CD4-positive, alpha-beta T cell (primary cell): Measurements from ENCODE around the gene CA7. TPM values are rescaled to one million over a fixed set of nuclear protein-coding genes. Genes with fewer than 3 reads are reported as not detected.

Experiments used
- ATAC-seq: fragments of 200-7000 bp; cut with Tn5 transposase; one replicate; pipeline ENCODE4 v1.10.0; 2022; ENCODE audit warnings: mild to moderate bottlenecking; ENCODE audit not compliant: poor library complexity
- CTCF ChIA-PET: fragments of 350-600 bp; sonication (Branson Sonifier 250); formaldehyde crosslinking; loops from one replicate; lab custom pipeline; 2021; ENCODE audit warnings: antibody characterized with exemption, inconsistent platforms; lab: Charles Lee
- POLR2A ChIA-PET: fragments of 350-600 bp; sonication (Branson Sonifier 250); formaldehyde crosslinking; loops from one replicate; lab custom pipeline; 2021; ENCODE audit warnings: antibody characterized with exemption, inconsistent platforms; lab: Charles Lee
- DNase-seq, 14 experiments: peaks; one replicate each; pipeline ENCODE4 v3.0.0-alpha.2; 2013 to 2020; ENCODE audit warnings: mixed read lengths in 2 of 14
- H3K27ac ChIP-seq, 2 donors: one replicate each; pipeline versions ENCODE4 v1.5.1 to v1.7.0; 2013; ENCODE audit warnings: low read length in 2 of 2, low read depth in 1 of 2, mild to moderate bottlenecking in 1 of 2
- H3K27me3 ChIP-seq, 2 experiments: 1 replicate in 1 of 2; 2 replicates in 1 of 2; pipeline versions ENCODE4 v1.6.1 to v1.7.0; 2013; ENCODE audit warnings: low read length in 2 of 2, control low read depth in 1 of 2, mild to moderate bottlenecking in 1 of 2, moderate library complexity in 1 of 2; ENCODE audit not compliant: insufficient read depth in 2 of 2, control insufficient read depth in 1 of 2
- H3K36me3 ChIP-seq: one replicate; pipeline ENCODE4 v1.6.1; 2013; ENCODE audit warnings: low read length, control low read depth; ENCODE audit not compliant: insufficient read depth
- H3K4me1 ChIP-seq: one replicate; pipeline ENCODE4 v1.6.1; 2013; ENCODE audit warnings: low read length, control low read depth; ENCODE audit not compliant: insufficient read depth
- H3K4me3 ChIP-seq: one replicate; pipeline ENCODE4 v1.5.1; 2013; ENCODE audit warnings: mild to moderate bottlenecking, low read length, moderate library complexity
- H3K9me3 ChIP-seq, 2 experiments: 1 replicate in 1 of 2; 2 replicates in 1 of 2; pipeline versions ENCODE4 v1.6.1 to v1.7.0; 2013; ENCODE audit warnings: low read length in 2 of 2, mild to moderate bottlenecking in 2 of 2, control low read depth in 1 of 2, moderate library complexity in 1 of 2; ENCODE audit not compliant: control insufficient read depth in 1 of 2, insufficient read depth in 1 of 2
- H3K27ac Mint-ChIP-seq: one replicate; pipeline ENCODE4 v1.8.0; 2020; ENCODE audit warnings: mixed read lengths
- H3K27me3 Mint-ChIP-seq: one replicate; pipeline ENCODE4 v1.8.0; 2021; ENCODE audit warnings: mixed read lengths
- H3K36me3 Mint-ChIP-seq: one replicate; pipeline ENCODE4 v1.8.0; 2021; ENCODE audit warnings: low read depth, mixed read lengths
- H3K4me1 Mint-ChIP-seq: one replicate; pipeline ENCODE4 v1.8.0; 2021; ENCODE audit warnings: low read depth, mixed read lengths
- H3K4me3 Mint-ChIP-seq: one replicate; pipeline ENCODE4 v1.8.0; 2020; ENCODE audit warnings: mild to moderate bottlenecking, mixed read lengths
- H3K9me3 Mint-ChIP-seq: one replicate; pipeline ENCODE4 v1.8.0; 2020; ENCODE audit warnings: mixed read lengths
- intact Hi-C, 2 experiments: fragments of 100-400 bp; cut with DNase I in 1 of 2; cut with micrococcal nuclease in 1 of 2; formaldehyde crosslinking; loops; one replicate each; pipeline versions ENCODE4 v1.15.1 to v1.9.0; 2023 to 2025; cut with DNase I, micrococcal nuclease
- total RNA-seq, 174 experiments: library from RNA in 2 of 174; stranded (reverse) in 2 of 174; gene quantifications; one replicate each; pipeline ENCODE4 v1.2.3 and lab custom pipeline; 2021 to 2026
- TF ChIP-seq, protein P1 (sequence below): fragments of 200-600 bp; IDR thresholded peaks from one replicate; pipeline ENCODE4 v1.8.0; 2022; ENCODE audit warnings: antibody characterized with exemption, mild to moderate bottlenecking

Gene CA7
- total RNA-seq, 2 experiments from 2014 or later: not detected

- H3K4me3 Mint-ChIP-seq: no peak overlapping the region
- DNase-seq: no peak
- Histone ChIP-seq H3K36me3 (no peaks in the 10 kb centered on the region), H3K4me1 (peaks cover 10% of the 10 kb centered on the region), H3K4me3 (no peak overlapping the region), H3K27me3 (no peaks in the 10 kb centered on the region), H3K27ac (no peak overlapping the region), H3K9me3 (no peaks in the 10 kb centered on the region)
- H3K36me3 Mint-ChIP-seq: peaks cover 24% of the 10 kb centered on the region
- peaks cover 22% of the 10 kb centered on the region for H3K4me1 Mint-ChIP-seq
- CTCF ChIA-PET: interaction anchor here (2.0 kb wide), 1 partner anchor 19 kb away, joined by 5 read pairs; no protein-coding TSS in a partner anchor
- POLR2A ChIA-PET: no interaction called here
- TF ChIP-seq, protein P1, sequence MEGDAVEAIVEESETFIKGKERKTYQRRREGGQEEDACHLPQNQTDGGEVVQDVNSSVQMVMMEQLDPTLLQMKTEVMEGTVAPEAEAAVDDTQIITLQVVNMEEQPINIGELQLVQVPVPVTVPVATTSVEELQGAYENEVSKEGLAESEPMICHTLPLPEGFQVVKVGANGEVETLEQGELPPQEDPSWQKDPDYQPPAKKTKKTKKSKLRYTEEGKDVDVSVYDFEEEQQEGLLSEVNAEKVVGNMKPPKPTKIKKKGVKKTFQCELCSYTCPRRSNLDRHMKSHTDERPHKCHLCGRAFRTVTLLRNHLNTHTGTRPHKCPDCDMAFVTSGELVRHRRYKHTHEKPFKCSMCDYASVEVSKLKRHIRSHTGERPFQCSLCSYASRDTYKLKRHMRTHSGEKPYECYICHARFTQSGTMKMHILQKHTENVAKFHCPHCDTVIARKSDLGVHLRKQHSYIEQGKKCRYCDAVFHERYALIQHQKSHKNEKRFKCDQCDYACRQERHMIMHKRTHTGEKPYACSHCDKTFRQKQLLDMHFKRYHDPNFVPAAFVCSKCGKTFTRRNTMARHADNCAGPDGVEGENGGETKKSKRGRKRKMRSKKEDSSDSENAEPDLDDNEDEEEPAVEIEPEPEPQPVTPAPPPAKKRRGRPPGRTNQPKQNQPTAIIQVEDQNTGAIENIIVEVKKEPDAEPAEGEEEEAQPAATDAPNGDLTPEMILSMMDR: no peak
- no peaks in the 10 kb centered on the region for H3K27me3 Mint-ChIP-seq
- intact Hi-C loops: no loop called here
- no peak for ATAC-seq
- H3K27ac Mint-ChIP-seq: no peak overlapping the region
- H3K9me3 Mint-ChIP-seq: no peaks in the 10 kb centered on the region
Observed at GRCh38 chr16:66891797-66892196, 47.6 kb downstream of the CA7 start.

GRCh38 chr16:66894055-66894454 lies 49.8 kb downstream of the CA7 start:
- CTCF ChIA-PET: interaction anchor here (1.2 to 1.8 kb wide), 2 partner anchors 21 to 35 kb away, joined by 3 to 8 read pairs; no protein-coding TSS in a partner anchor
- Mint-ChIP-seq H3K4me3 (no peak overlapping the region), H3K27ac (no peak overlapping the region), H3K9me3 (no peaks in the 10 kb centered on the region), H3K36me3 (peaks cover 3% of the 10 kb centered on the region), H3K27me3 (no peaks in the 10 kb centered on the region), H3K4me1 (peaks cover 8% of the 10 kb centered on the region)
- Histone ChIP-seq H3K4me1 (peaks cover 10% of the 10 kb centered on the region), H3K4me3 (no peak overlapping the region), H3K9me3 (no peaks in the 10 kb centered on the region), H3K27me3 (no peaks in the 10 kb centered on the region), H3K36me3 (no peaks in the 10 kb centered on the region), H3K27ac (no peak overlapping the region)
- POLR2A ChIA-PET: interaction anchor here (0.9 to 1.9 kb wide), 2 partner anchors 14 to 267 kb away, joined by 3 to 10 read pairs; partner anchors contain the start of gene PDP2
- TF ChIP-seq, protein P1: no peak
- no peak for DNase-seq
- ATAC-seq: no peak
- intact Hi-C loops: loop anchor here in 1 of 2 experiments (2.0 kb wide), 1 partner anchor 35 kb away; no protein-coding TSS in a partner anchor

DNA sequence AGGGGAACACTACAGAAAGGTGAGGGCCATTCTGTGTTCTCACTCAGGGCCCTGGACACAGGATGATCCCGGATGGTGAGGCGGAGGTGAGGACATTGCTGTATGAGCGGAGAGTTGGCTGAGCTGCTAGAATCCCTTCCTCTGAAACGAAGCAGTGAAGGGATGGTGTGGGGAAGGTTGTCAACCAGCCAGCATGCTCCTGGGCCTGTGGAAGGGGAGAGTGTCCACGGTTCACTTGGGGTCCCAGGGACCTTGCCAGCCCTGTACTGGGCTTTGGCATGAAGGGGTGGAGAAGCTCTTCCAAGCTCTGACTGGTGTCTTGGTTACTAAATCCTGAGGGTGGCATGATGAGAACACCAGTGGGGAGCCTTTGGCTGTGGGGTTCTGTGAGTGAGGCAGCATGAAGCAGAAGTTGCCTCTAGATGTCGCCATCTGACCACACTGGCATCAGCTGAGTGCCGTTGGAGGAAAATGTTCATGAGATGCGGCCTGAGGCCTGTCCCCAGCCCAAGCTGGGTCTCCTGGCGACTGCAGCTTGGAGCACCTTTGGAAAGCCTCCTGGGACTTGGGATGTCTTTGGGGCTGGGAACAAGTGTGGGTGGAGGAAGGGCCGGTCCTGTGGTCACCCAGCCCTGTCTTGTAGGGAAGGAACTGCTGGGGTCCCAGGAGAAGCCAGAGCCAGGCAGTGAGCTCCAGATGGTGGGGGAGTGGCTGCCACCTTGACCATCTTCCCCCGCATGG lies 50.9 kb downstream of the CA7 start:
- H3K4me3 Mint-ChIP-seq: no peak overlapping the region
- ChIA-PET POLR2A (interaction anchor here (0.9 kb wide), 1 partner anchor 64 kb away, joined by 3 read pairs; the partner anchor contains the start of gene NAE1), CTCF (interaction anchor here (0.7 to 1.8 kb wide), 13 partner anchors 15 to 260 kb away, joined by 3 to 8 read pairs (median 3); partner anchors contain the start of genes CIAO2B, NAE1 and PDP2)
- no peaks in the 10 kb centered on the region for H3K36me3 ChIP-seq
- no peaks in the 10 kb centered on the region for H3K27me3 ChIP-seq
- peak; percentile 93 for ATAC-seq
- TF ChIP-seq, protein P1: peak; percentile 42
- H3K27ac Mint-ChIP-seq: no peak overlapping the region
- H3K4me1 Mint-ChIP-seq: peaks cover 8% of the 10 kb centered on the region
- no peaks in the 10 kb centered on the region for H3K9me3 ChIP-seq
- H3K27me3 Mint-ChIP-seq: no peaks in the 10 kb centered on the region
- intact Hi-C loops: loop anchor here (1.0 to 5.0 kb wide), 3 partner anchors 34 to 59 kb away; no protein-coding TSS in a partner anchor
- H3K9me3 Mint-ChIP-seq: no peaks in the 10 kb centered on the region
- H3K36me3 Mint-ChIP-seq: no peaks in the 10 kb centered on the region
- H3K4me3 ChIP-seq: no peak overlapping the region
- H3K4me1 ChIP-seq: peaks cover 10% of the 10 kb centered on the region
- DNase-seq: peak; percentile 27 to 80 (median 51)
- no peak overlapping the region for H3K27ac ChIP-seq
